PFSK-1 (cell line): ENCODE results near the gene CCDC9B.

Source experiments
- FOXP2 ChIP-seq: optimal IDR thresholded peaks from 2 replicates; pipeline ENCODE3; 2011; ENCODE audit warnings: borderline replicate concordance, control low read depth, inconsistent platforms; ENCODE audit not compliant: insufficient read depth; ENCODE audit errors: extremely low read length, extremely low read depth
- POLR2AphosphoS5 ChIP-seq: IDR thresholded peaks from 2 replicates; pipeline ENCODE4 v1.6.1; 2012; ENCODE audit warnings: low read depth, mild to moderate bottlenecking, control low read depth, low read length, moderate library complexity
- REST ChIP-seq, 2 experiments: IDR thresholded peaks; 2 replicates each; pipeline versions ENCODE4 v1.6.1 to v1.8.0; 2011 to 2012; ENCODE audit warnings: low read depth in 2 of 2, low read length in 2 of 2, control low read depth in 1 of 2, inconsistent platforms in 1 of 2, mild to moderate bottlenecking in 1 of 2, moderate library complexity in 1 of 2; ENCODE audit not compliant: insufficient read depth in 1 of 2
- SIN3A ChIP-seq: IDR thresholded peaks from 2 replicates; pipeline ENCODE4 v1.6.1; 2012; ENCODE audit warnings: mild to moderate bottlenecking, low read length, moderate library complexity, borderline replicate concordance; ENCODE audit not compliant: insufficient read depth
- TAF1 ChIP-seq: IDR thresholded peaks from 2 replicates; pipeline ENCODE4 v1.6.1; 2012; ENCODE audit warnings: low read length, control low read depth, borderline replicate concordance; ENCODE audit not compliant: insufficient read depth

Gene CCDC9B

GRCh38 chr15:40317580-40317979, 23.2 kb downstream of the CCDC9B start:
- no peak for TF ChIP-seq REST (IDR thresholded peaks at IDR 0.05; ENCODE audit: insufficient read depth in 1 of 2, low read depth in 2 of 2, low read length in 2 of 2)
- TF ChIP-seq SIN3A: no peak
- no peak for TF ChIP-seq FOXP2
- TF ChIP-seq POLR2AphosphoS5: no peak
- no peak for TF ChIP-seq TAF1

- TF ChIP-seq FOXP2: no peak
- TF ChIP-seq TAF1: no peak
- no peak for TF ChIP-seq SIN3A
- TF ChIP-seq POLR2AphosphoS5: no peak
- no peak for TF ChIP-seq REST (IDR thresholded peaks at IDR 0.05; ENCODE audit: insufficient read depth in 1 of 2, low read depth in 2 of 2, low read length in 2 of 2)
These were observed 23.8 kb downstream of the CCDC9B start for GRCh38 chr15:40316931-40317330.

- TF ChIP-seq REST (IDR thresholded peaks at IDR 0.05; ENCODE audit: insufficient read depth in 1 of 2, low read depth in 2 of 2, low read length in 2 of 2) (no peak), SIN3A (no peak), FOXP2 (no peak), TAF1 (no peak), POLR2AphosphoS5 (no peak)
These were observed 25.9 kb downstream of the CCDC9B start for GRCh38 chr15:40314723-40315276.

GRCh38 chr15:40313531-40314398, 27.0 kb downstream of the CCDC9B start:
- no peak for TF ChIP-seq FOXP2
- TF ChIP-seq REST (IDR thresholded peaks at IDR 0.05; ENCODE audit: insufficient read depth in 1 of 2, low read depth in 2 of 2, low read length in 2 of 2): no peak
- no peak for TF ChIP-seq TAF1
- no peak for TF ChIP-seq POLR2AphosphoS5
- no peak for TF ChIP-seq SIN3A
